HK-2 (cell line): ENCODE measurements around the gene PCNX4.

Experiments
- DNase-seq: peaks from one replicate; pipeline ENCODE4 v3.0.0-alpha.2; 2018; ENCODE audit not compliant: unreplicated experiment

The PCNX4 gene

DNA sequence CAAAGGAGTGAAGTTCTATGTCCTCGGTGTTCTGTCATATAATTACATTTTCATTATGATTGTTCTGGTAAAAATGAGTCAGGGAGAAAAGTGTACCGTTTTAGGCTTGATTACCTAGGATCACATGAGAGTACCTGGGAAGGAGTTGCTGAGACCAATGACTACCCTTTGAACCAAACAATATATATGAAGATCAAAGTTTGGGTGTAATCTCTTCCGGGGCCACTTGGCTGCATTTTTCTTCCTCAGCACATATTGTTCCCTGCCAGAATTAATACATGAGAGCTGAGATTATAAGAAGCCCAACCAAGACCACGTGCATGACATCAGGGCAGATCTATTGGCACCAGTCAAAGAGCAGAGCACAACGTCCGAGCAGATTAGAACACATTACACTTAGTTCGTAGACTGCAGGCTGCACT is 114.5 kb downstream of the PCNX4 start:
- DNase-seq, result no peak

DNA sequence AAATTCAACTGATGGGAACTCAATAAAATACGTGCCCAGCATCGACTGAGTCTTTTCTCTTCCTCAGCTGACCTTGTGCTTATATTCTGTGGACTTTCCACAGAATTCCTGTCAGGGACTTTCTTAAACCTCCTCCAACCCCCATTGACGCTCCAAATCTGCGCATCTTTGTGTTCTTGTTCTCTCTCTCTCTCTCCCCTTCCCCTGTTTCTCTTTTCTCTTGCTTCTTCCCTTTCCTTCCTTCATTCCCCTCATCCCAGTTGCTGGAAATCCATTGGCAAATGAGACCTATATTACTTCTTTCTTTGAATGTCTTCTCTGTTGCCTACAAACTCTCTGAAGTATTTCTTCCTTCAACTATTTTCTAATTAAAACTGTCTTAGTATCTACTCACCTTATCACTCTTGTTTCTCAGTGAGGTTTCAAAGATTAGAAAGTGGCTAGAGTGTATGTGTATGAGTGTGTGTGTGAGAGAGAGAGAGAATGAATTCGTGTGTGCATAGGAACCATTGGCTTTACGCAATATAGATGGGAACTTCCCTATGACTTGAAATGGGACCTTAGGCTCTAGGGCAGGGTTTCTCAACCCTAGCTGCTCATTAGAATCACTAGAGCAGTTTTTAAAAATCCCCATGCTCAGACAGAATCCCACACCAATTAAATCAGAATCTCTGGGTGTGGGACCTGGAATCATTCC is 115.3 kb downstream of the PCNX4 start:
- DNase-seq, result no peak

DNA sequence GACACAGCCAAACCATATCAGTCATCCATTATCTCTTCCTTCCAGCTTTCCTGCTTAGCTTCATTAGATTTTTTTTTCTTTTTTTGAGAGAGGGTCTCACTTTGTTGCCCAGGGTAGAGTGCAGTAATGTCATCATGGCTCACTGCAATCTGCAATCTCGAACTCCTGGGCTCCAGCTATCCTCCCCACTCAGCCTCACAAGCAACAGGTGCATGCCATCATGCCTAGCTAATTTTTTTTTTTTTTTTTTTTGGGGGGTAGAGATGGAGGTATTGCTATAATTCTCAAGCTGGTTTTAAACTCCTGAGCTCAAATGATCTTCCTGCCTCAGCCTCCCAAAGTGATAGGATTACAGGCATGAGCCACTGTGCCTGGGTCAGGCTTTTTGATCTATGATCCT is 119.0 kb downstream of the PCNX4 start:
- DNase-seq, result no peak

DNA sequence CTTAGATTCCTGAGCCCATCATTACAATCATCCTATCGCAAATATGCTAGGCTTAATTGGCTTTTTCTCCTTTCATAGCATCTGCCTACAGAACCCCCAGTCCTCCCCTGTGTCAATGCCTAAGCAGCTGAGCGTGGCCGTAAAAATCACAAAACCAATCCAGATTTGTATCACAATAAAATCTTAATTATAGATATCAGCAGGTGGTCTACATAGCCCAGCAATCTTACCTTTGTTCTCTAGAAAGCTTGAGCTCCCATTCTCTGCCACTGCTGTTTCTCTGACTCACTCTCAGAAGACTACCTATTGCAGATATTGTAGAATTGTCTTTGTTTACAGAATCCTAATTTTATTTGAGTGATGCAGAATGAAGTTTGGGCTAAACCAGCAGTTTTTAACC is 119.4 kb downstream of the PCNX4 start:
- no peak for DNase-seq

DNA sequence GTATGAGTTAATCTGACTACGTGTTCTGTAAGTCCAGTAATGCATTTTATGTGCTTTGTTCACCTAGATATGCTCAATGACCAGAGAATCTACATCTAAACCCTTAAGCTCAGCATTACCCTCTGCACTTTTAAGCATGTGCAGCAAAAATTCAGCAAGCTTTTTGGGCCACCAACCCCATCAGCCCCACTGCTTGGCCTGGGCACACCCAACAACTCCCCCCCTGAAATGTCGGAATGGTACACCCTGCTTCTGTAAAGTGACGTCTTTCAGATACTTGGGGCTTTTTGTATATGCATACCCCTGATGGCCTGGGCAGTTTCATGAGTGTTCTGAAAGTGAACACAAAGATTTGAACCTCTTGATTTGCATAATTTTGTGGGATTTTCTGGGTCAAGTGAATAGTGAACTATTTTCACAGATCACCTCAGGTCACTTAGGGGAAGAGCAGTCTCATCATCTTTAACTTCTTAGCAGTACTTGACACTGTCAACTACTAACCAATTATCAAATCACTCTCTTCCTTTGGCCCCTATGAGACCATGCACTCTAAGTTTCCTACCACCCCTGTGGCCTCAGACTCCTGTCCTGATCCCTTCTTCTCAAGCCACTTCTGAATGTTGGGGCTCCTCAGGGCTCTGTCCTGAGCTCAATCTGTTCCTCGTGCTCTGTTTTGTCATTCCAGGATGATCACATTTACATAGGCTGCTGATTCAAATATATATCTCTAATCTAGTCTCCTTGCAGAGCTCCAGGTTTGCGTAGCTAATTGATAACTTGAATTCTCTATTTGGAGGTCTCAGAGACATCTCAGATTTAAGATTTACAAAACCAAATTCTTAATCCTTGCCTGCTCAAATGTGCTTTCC is 121.0 kb downstream of the PCNX4 start:
- no peak for DNase-seq

DNA sequence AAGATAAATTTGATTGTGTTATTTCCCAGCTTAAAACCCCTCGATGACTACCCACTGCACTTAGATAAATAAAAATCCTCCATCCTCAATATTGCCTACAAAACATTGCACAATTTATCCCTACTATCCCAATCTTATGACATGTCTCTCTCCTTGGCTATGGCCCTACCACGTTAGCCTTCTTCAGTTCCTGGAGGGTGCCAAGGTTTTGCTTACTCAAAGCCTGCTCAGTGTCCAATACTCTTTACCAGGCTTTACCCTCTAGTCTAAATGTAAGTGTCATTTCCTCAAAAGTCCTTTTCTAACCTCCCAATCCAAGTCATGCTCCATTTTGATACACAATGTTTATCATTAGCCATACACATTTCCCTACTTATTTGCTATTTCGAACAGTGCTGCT is 122.3 kb downstream of the PCNX4 start:
- no peak for DNase-seq

DNA sequence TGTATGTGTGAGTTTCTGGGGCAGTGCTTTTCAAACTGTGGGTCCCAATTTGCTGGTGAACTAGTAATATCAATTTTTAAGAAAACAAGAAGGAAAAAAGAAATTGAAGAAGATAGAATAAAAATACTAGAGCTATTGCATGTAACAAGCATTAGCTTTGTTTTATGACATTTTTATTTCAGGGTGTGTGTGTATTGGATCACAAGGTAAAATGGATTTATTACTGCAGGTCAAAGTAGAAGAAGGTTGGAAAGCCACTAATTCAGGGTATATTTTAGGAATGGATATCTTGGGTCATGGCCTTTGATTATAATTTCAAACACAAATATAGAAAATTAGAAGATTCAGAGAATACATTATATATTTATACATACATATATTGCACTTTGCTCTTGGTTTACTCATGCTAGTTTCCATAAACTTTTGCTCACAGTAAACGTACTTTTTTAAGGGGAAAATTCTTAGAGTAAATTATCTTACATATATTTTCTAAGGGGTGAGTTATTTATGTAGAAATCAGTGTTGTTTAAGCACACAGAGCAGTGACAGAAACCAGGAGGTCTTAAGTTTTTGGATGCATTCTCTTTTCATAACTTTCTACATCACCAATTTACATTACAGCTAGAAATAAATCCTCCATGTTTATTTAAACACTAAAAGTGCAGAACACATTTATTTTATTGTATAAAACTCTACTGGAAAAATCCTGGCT is 122.8 kb downstream of the PCNX4 start:
- no peak for DNase-seq

DNA sequence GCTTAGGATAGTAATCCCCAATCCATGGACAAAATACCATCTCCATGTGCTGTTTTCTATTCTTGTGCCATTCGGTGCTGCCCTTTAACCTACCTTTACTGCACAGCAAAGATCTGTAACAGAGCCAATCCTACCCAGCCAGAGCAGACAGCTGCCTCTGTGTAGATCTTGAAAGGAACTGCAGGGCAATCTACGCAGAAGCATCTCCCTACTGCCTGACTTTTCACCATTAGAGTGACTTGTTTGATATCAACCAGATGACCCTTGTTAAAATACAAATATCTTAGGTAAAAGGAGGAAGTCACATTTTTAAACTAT is 123.4 kb downstream of the PCNX4 start:
- DNase-seq, result no peak

DNA sequence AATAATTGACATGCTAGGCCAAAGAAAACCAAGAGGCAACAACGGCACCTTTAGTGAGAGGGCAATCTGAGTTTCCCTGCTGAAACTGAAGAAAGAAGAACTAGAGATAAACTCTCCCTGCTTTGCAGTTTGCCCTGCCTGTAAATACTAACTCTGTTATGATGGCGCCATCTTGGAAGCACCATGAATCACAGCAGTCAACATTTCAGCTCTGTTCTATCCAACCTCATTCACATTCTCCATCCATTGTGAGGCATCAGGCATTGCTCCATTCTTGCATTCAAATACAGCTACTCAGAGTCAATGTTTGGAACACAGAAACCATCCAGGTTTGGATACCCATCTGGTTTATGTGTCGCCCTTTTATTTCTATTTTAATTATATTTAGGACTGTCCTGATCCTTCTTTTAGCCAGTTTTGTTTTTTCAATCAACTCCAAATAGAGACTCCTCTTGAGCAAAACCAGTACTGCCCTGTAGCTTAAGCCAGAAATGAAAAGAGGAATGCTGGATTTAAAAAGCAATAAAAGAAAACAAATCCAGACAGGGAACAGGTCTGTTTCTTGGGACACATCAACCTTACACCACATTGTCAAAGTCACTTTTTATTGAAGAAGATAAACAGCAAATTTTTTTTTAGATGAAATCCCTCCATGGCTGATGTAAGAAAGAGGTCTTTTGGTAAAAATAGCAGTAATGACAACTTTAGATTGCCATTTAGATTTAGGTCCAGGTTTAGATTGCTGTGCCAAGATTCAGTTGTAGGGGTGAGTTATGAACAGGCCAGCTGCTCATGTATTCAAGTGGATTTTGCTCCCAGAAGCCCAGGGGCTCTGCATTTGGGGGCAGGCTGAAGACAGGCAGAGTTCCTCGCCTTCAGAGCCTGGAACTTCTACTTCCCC is 124.0 kb downstream of the PCNX4 start:
- DNase-seq, result no peak

DNA sequence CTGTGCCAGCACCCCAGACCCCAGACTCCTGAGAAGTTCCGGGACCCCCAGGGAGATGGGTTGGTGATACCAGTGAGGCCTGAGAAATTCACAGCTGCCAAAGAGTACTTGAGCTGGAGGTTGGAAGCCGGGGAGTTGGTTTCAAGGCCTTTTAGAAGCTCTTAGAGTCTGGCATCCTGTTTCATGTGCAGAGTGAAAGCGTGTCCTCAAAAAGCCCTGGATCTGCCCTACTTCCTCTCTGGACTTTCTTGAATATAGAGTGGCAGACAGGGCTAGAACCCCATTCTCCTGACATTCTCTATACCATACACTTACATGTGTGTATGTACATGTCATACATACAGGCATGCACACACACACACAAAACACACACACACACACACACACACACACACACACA is 126.0 kb downstream of the PCNX4 start:
- DNase-seq, result no peak
